Measurements from ENCODE around the gene PVALEF.
A peak's percentile ranks its signal among the peaks of the same experiment; 100 is the strongest.
"Not testable (repeated sequence)": the region's sequence is repeated elsewhere in the genome, so short reads cannot be mapped to it uniquely, and the experiment has no call there.

PVALEF gene

DNA sequence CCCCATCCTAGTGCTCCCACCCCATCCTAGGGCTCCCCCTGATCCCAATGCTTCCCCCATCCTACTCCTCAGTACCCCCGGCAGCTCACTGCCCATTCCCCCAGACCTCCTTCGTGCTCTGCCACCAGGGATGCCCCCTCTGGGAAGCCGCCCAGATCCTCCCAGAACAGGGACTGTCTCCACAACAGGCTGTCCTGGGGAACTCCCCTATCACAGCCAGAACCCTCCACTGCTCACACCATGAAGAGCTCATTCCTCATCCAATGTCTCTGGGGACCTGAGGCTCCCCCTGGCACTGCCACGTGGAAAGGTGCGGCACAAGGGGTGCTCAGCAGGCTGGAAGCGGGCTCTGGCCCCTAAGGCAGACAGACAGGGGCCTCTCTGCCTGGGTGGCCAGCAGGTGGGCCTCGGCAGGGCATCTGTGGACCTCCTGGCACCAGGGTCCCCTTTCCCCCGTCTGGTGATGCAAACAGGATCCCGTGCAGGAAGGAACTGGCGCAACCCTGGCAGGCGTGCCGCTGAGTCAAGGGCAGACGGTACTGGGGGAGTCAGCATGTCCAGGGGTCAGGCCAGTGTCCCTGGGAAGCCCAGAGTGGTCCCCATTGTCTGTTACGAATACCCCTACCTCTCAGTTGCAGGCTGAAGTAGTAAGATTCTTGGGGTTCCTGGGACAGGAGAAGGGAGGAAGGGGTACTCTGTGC is 14.8 kb upstream of the PVALEF start:
- no peak for TF ChIP-seq TAF1 (IDR thresholded peaks at IDR 0.05; ENCODE audit: low read depth, low read length)
- no peak for TF ChIP-seq POLR2A (IDR thresholded peaks at IDR 0.05; ENCODE audit: low read depth, low read length)
- TF ChIP-seq SPI1 (IDR thresholded peaks at IDR 0.05; ENCODE audit: low read depth, low read length): no peak
- TF ChIP-seq POU2F2 (IDR thresholded peaks at IDR 0.05; ENCODE audit: low read depth, low read length): no peak
- no peak for TF ChIP-seq PAX5 (IDR thresholded peaks at IDR 0.05; ENCODE audit: insufficient read depth, low read length, severe bottlenecking)
- no peak for TF ChIP-seq POLR2AphosphoS5 (IDR thresholded peaks at IDR 0.05; ENCODE audit: low read depth, low read length)
- no peak for FAIRE-seq
- DNase-seq (ENCODE audit: insufficient read length, low spot score): no peak

DNA sequence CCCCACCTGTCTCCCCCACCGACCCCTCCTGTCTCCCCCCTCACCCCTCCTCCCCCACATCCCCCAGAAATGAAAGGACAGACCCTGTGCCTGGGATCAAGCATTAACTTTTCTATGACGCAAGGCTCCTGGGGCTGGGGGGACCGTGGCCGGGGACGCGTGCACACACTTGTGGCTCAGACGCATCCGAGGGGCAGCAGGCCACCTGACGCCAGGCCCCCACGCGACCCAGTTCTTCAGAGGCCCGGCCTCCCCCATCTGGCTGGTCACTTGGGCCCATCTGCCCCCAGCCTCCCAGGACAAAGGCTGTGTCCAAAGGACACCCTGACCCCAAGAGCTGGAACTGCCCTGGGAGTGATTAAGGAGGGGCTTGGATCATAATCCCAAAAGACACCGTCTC is 14.0 kb upstream of the PVALEF start:
- FAIRE-seq (no peak), DNase-seq (ENCODE audit: insufficient read length, low spot score) (no peak)
- TF ChIP-seq POLR2AphosphoS5 (IDR thresholded peaks at IDR 0.05; ENCODE audit: low read depth, low read length): no peak
- TF ChIP-seq POLR2A (IDR thresholded peaks at IDR 0.05; ENCODE audit: low read depth, low read length): no peak

DNA sequence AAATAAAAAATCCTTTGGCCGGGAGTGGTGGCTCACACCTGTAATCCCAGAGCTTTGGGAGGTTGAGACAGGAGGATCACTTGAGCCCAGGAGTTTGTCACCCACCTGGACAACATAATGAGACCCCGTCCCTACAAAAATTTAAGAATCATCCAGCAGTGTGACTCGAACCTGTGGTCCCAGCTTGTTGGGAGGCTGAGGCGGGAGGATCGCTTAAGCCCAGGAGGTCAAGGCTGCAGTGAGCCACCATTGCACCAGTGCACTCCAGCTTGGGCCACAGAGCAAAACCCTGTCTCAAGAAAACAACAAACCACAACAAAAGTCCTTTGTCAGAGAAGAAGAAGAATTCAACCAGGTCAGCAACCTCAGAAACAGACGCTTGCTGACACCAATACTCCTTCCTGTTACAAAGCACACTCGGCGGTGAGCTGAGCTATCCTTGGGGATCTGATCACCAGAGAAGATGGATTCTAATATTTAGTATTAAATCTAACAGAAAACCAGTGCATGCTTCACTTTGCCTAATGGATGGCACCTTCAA is 12.9 kb upstream of the PVALEF start:
- FAIRE-seq: no peak
- DNase-seq (ENCODE audit: insufficient read length, low spot score): no peak
- TF ChIP-seq SPI1 (IDR thresholded peaks at IDR 0.05; ENCODE audit: low read depth, low read length): no peak
- no peak for TF ChIP-seq POU2F2 (IDR thresholded peaks at IDR 0.05; ENCODE audit: low read depth, low read length)
- no peak for TF ChIP-seq POLR2A (IDR thresholded peaks at IDR 0.05; ENCODE audit: low read depth, low read length)
- TF ChIP-seq TAF1 (IDR thresholded peaks at IDR 0.05; ENCODE audit: low read depth, low read length): no peak
- no peak for TF ChIP-seq POLR2AphosphoS5 (IDR thresholded peaks at IDR 0.05; ENCODE audit: low read depth, low read length)

DNA sequence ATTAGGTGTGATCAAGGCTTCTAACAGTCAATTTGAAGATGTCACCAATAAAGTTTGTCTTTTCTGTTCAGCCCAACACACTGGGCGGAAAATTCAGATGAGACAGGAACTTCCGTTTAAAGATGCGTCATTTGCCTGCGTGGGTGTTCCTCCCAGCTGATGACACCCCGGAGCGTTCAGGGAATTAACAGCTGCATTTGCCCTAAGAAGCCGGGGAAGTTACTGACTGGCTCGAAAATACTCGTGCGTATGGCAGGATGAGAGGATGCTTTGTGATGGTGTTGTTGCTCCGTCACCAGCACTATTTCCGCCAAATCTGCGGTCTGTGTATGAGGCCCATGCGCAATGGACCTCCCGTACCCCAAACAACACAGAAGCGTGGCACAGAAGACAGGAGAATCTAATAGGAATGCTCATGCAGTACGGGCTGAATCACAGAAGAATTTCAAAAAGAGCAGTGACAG is 11.9 kb upstream of the PVALEF start:
- FAIRE-seq: peak; percentile 80
- DNase-seq (ENCODE audit: insufficient read length, low spot score): no peak
- TF ChIP-seq POLR2AphosphoS5 (IDR thresholded peaks at IDR 0.05; ENCODE audit: low read depth, low read length) (no peak), POU2F2 (IDR thresholded peaks at IDR 0.05; ENCODE audit: low read depth, low read length) (no peak)

DNA sequence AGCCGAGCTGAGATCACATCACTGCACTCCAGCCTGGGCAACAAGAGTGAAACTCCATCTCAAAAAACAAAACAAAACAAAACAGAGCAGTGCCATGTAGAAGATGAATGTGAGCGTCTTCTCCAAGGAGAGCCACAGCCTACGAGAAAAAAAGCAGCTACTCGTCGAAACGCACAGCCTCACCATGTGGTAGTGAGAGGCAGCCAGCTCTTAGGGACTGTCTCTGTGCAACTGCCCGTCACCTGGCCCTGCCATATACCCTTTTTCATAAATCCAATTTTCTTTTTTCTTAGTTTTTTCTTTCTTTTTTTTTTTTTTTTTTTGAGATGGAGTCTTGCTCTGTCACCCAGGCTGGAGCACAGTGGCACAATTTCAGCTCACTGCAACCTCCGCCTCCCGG is 11.3 kb upstream of the PVALEF start:
- not testable (repeated sequence) for DNase-seq (ENCODE audit: insufficient read length, low spot score); FAIRE-seq

DNA sequence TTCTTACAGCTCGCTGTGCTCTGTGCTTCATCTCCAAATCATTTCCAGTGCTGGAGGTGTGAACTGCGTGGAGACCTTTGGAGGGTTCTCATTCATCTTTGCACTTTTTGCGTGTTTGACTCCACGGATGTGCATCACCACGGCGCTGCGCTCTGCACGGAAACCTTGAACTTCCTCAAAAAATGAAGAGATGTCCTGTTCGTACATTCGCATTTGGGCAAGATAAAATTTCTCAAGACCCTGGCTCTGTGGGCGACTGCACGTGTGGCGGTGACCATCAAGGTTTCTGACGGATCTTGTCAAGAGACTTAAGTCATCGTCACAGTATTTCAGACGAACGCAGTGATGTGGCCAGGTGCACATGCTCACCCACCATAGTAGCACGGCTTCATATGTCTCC is 10.3 kb upstream of the PVALEF start:
- TF ChIP-seq TAF1 (IDR thresholded peaks at IDR 0.05; ENCODE audit: low read depth, low read length) (no peak), POLR2AphosphoS5 (IDR thresholded peaks at IDR 0.05; ENCODE audit: low read depth, low read length) (no peak), POLR2A (IDR thresholded peaks at IDR 0.05; ENCODE audit: low read depth, low read length) (no peak), PAX5 (IDR thresholded peaks at IDR 0.05; ENCODE audit: insufficient read depth, low read length, severe bottlenecking) (no peak), SPI1 (IDR thresholded peaks at IDR 0.05; ENCODE audit: low read depth, low read length) (no peak), POU2F2 (IDR thresholded peaks at IDR 0.05; ENCODE audit: low read depth, low read length) (no peak)
- FAIRE-seq (no peak), DNase-seq (ENCODE audit: insufficient read length, low spot score) (no peak)

DNA sequence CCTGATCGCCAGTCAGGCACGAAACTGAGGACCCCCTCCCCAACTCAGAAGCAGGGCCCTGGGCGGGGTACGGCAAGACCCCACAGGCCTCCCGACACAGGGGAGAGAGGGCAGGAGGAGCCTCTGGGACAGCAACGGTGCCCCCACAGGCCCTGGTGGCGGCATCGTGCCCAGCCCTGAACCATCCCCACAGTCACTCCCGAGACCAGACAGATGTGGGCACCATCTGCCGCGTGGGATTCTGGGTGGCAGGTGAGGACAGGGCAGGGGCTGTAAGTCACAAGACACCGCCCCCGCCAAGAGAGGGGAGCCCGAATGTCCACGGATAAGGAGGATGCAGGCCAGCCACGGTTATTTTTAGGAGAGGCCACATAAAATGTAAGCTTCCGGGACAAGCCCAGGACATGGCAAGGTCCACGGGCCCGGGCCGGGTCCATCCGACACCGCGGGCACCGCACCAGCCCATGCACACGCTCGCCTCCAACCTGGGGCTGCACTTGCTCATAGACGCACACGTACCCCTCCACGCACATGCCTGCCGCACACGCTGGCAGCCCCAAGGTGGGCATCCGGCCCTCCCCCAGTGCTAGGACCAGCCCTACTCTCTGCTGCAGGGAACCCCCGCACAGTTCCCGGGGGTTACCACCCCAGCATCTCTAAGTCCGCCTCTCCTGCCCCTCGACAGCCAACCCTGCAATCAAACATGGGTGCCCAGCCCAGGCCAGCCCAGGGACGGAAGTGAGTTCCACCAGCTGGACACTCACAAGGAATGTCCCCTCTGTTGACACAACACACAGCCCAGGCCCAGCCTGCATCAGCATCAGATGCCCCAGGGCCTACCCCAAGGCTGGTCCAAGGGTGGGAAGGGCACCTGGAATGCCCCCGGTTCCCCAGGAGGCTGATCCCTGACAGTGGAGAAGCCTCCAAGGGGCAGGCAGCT is 8.2 kb upstream of the PVALEF start:
- no peak for DNase-seq (ENCODE audit: insufficient read length, low spot score)
- FAIRE-seq: no peak
- TF ChIP-seq SPI1 (IDR thresholded peaks at IDR 0.05; ENCODE audit: low read depth, low read length) (no peak), PAX5 (IDR thresholded peaks at IDR 0.05; ENCODE audit: insufficient read depth, low read length, severe bottlenecking) (no peak), POU2F2 (IDR thresholded peaks at IDR 0.05; ENCODE audit: low read depth, low read length) (no peak), POLR2A (IDR thresholded peaks at IDR 0.05; ENCODE audit: low read depth, low read length) (no peak), POLR2AphosphoS5 (IDR thresholded peaks at IDR 0.05; ENCODE audit: low read depth, low read length) (no peak)

DNA sequence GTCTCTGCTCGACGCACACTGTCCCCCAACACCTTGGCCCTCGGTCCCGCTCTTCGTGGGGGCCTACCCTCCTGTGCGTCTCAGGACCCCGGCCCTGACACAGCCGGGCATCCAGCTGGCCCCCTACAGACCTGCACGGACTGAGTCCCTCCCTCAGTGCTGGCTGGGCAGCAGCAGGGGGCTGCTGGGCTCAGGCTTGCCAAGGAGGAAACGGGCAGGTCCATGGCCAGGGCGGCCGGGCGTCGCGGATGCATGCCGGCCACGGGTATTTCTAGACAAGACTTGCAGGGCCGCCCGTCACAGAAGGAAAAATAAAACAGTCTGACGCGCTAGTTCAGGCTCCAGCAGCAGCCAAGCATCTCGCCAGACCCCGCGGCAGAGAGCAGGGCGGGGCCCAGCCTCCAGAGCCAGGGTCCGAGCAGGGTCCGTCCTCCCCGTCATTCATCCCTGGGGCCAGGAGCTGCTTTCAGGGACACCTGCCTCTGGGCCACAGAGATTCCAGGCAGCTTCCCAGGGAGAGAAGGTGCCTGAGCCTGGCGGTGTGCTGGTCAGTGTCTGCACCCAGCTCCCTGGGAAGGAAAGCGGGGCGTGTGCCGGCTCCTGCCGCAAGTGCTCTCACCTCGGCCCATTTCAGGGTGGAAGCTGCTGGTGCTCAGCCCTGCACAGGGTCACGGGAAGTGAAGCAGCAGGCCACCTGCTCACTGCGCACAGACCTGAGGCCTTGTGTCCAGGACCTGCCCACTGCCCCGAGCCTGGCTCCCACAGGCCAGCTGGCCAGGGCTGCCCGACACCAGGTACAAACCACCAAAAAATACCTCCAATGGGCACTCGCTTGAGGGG is 7.2 kb upstream of the PVALEF start:
- no peak for FAIRE-seq
- TF ChIP-seq PAX5 (IDR thresholded peaks at IDR 0.05; ENCODE audit: insufficient read depth, low read length, severe bottlenecking): no peak
- no peak for TF ChIP-seq POU2F2 (IDR thresholded peaks at IDR 0.05; ENCODE audit: low read depth, low read length)
- no peak for TF ChIP-seq SPI1 (IDR thresholded peaks at IDR 0.05; ENCODE audit: low read depth, low read length)
- no peak for TF ChIP-seq TAF1 (IDR thresholded peaks at IDR 0.05; ENCODE audit: low read depth, low read length)
- TF ChIP-seq POLR2AphosphoS5 (IDR thresholded peaks at IDR 0.05; ENCODE audit: low read depth, low read length): no peak
- no peak for TF ChIP-seq POLR2A (IDR thresholded peaks at IDR 0.05; ENCODE audit: low read depth, low read length)
- DNase-seq (ENCODE audit: insufficient read length, low spot score): no peak

DNA sequence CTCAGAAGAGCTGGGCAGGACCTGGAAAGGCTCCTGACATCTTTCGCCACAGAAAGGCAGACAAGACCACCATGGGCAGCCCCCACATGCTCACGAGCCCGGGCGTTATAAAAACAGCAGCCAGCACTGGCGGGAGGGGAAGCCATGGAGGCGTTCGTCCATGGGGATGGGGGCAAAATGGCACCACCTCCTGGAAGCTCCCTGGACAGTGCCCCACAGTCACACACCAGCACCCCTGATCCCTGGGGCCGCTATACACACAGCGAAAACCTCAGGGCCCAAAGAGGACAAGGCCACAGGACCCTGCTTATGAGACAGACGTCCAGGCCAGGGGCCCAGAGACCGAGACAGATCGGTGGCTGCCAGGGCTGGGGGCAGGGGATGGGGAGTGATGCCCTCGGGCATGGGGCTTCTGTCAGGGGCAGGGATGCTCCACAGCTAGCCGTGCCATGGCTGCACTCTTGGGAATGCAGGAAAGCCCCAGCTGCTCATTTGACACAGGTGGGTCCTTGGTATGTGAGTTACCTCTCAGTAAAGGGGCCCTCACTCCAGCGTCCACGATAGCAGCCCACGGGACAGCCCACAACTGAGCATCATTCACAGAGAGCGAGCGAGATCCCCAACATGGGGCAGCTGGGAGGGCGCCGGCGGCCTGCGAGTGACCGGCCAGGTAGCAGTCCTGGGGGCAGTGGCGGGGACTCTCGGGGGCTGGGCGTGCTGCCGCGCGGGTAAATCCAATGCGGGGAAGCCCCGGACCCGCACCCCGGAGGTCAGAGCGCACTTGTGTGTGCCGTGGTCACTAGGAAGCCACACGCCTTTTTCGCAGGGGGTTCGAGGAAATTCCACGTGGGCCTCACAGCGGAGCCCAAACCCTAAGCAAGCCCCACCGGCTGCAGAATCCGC is 6.4 kb upstream of the PVALEF start:
- DNase-seq (ENCODE audit: insufficient read length, low spot score) (no peak), FAIRE-seq (no peak)
- TF ChIP-seq PAX5 (IDR thresholded peaks at IDR 0.05; ENCODE audit: insufficient read depth, low read length, severe bottlenecking) (no peak), SPI1 (IDR thresholded peaks at IDR 0.05; ENCODE audit: low read depth, low read length) (no peak), POLR2A (IDR thresholded peaks at IDR 0.05; ENCODE audit: low read depth, low read length) (no peak), POU2F2 (IDR thresholded peaks at IDR 0.05; ENCODE audit: low read depth, low read length) (no peak), POLR2AphosphoS5 (IDR thresholded peaks at IDR 0.05; ENCODE audit: low read depth, low read length) (no peak), TAF1 (IDR thresholded peaks at IDR 0.05; ENCODE audit: low read depth, low read length) (no peak)

Measured in GM12891 (cell line).